WTC11 (cell line): ENCODE results near the gene CNTN5.

Experiments used
- CREB1 ChIP-seq: sonication (generic); formaldehyde crosslinking; IDR thresholded peaks from 2 replicates; pipeline ENCODE4 v1.8.0; 2023; ENCODE audit warnings: mild to moderate bottlenecking, missing genetic modification reagents
- MYBL2 ChIP-seq: sonication (generic); formaldehyde crosslinking; IDR thresholded peaks from 2 replicates; pipeline ENCODE4 v1.8.1; 2023; ENCODE audit warnings: mild to moderate bottlenecking, moderate library complexity, missing genetic modification reagents
- NFATC4 ChIP-seq: fragments of 250-450 bp; sonication (Bioruptor Pico); IDR thresholded peaks from 2 replicates; pipeline ENCODE4 v1.9.0; 2021; ENCODE audit warnings: mild to moderate bottlenecking
- NR2C2 ChIP-seq: sonication (generic); formaldehyde crosslinking; IDR thresholded peaks from 2 replicates; pipeline ENCODE4 v1.8.0; 2022; ENCODE audit warnings: mild to moderate bottlenecking, missing genetic modification reagents
- OVOL2 ChIP-seq: fragments of 250-450 bp; sonication (Bioruptor Pico); IDR thresholded peaks from 2 replicates; pipeline ENCODE4 v1.9.0; 2021; ENCODE audit warnings: mild to moderate bottlenecking, borderline replicate concordance
- SP1 ChIP-seq: sonication (generic); formaldehyde crosslinking; conservative IDR thresholded peaks from 2 replicates; pipeline ENCODE4 v1.8.1; 2022; ENCODE audit warnings: missing genetic modification reagents
- ZNF121 ChIP-seq: sonication (generic); formaldehyde crosslinking; IDR thresholded peaks from 2 replicates; pipeline ENCODE4 v1.8.0; 2023; ENCODE audit warnings: missing genetic modification reagents
- ZNF423 ChIP-seq: fragments of 250-450 bp; sonication (Bioruptor Pico); IDR thresholded peaks from 2 replicates; pipeline ENCODE4 v2.1.2; 2022; ENCODE audit warnings: mild to moderate bottlenecking, moderate library complexity
- TF ChIP-seq, protein P1 (sequence below): fragments of 200-600 bp; IDR thresholded peaks from 2 replicates; pipeline ENCODE4 v1.8.0; 2022; ENCODE audit warnings: antibody characterized with exemption
- TF ChIP-seq, protein P2 (sequence below): sonication (generic); formaldehyde crosslinking; IDR thresholded peaks from 2 replicates; pipeline ENCODE4 v1.8.0; 2023; ENCODE audit warnings: mild to moderate bottlenecking, missing genetic modification reagents
- TF ChIP-seq, protein P3 (sequence below): fragments of 250-450 bp; sonication (Bioruptor Pico); IDR thresholded peaks from 2 replicates; pipeline ENCODE4 v1.9.0; 2021; ENCODE audit warnings: moderate library complexity, mild to moderate bottlenecking, inconsistent platforms, borderline replicate concordance
- TF ChIP-seq, protein P4 (sequence below): sonication (generic); formaldehyde crosslinking; IDR thresholded peaks from 2 replicates; pipeline ENCODE4 v1.8.1; 2022; ENCODE audit warnings: low read depth, mild to moderate bottlenecking, moderate library complexity, missing genetic modification reagents, borderline replicate concordance
- TF ChIP-seq, protein P5 (sequence below): sonication (generic); formaldehyde crosslinking; IDR thresholded peaks from 2 replicates; pipeline ENCODE4 v1.8.0; 2022; ENCODE audit warnings: mild to moderate bottlenecking, missing genetic modification reagents

DNA sequence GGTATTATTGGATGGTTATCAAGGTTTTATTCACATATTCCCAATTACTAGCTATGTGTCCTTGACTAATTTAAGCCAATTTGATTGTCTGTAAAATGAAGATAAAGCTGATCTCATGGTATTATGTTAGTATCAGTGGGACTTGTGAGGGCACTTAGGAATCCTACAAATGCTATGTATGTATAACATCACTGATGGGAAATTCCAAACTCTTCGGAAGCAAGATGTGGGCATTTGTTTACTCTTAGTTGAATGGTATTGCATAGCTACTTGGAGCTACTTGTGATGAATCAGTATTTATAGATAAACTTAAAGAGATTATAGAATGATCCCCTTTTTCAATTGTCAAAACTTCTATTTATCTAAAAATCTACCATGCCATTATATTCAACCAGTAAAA lies 239.9 kb downstream of the CNTN5 start:
- TF ChIP-seq NFATC4 (CRISPR knock-in tag) (no peak), MYBL2 (CRISPR knock-in tag) (no peak), CREB1 (CRISPR knock-in tag) (no peak), ZNF121 (CRISPR knock-in tag) (no peak), SP1 (CRISPR knock-in tag) (no peak), OVOL2 (CRISPR knock-in tag) (no peak), NR2C2 (CRISPR knock-in tag) (no peak), ZNF423 (no peak)
- TF ChIP-seq, protein P1, sequence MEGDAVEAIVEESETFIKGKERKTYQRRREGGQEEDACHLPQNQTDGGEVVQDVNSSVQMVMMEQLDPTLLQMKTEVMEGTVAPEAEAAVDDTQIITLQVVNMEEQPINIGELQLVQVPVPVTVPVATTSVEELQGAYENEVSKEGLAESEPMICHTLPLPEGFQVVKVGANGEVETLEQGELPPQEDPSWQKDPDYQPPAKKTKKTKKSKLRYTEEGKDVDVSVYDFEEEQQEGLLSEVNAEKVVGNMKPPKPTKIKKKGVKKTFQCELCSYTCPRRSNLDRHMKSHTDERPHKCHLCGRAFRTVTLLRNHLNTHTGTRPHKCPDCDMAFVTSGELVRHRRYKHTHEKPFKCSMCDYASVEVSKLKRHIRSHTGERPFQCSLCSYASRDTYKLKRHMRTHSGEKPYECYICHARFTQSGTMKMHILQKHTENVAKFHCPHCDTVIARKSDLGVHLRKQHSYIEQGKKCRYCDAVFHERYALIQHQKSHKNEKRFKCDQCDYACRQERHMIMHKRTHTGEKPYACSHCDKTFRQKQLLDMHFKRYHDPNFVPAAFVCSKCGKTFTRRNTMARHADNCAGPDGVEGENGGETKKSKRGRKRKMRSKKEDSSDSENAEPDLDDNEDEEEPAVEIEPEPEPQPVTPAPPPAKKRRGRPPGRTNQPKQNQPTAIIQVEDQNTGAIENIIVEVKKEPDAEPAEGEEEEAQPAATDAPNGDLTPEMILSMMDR: no peak
- TF ChIP-seq, protein P2, sequence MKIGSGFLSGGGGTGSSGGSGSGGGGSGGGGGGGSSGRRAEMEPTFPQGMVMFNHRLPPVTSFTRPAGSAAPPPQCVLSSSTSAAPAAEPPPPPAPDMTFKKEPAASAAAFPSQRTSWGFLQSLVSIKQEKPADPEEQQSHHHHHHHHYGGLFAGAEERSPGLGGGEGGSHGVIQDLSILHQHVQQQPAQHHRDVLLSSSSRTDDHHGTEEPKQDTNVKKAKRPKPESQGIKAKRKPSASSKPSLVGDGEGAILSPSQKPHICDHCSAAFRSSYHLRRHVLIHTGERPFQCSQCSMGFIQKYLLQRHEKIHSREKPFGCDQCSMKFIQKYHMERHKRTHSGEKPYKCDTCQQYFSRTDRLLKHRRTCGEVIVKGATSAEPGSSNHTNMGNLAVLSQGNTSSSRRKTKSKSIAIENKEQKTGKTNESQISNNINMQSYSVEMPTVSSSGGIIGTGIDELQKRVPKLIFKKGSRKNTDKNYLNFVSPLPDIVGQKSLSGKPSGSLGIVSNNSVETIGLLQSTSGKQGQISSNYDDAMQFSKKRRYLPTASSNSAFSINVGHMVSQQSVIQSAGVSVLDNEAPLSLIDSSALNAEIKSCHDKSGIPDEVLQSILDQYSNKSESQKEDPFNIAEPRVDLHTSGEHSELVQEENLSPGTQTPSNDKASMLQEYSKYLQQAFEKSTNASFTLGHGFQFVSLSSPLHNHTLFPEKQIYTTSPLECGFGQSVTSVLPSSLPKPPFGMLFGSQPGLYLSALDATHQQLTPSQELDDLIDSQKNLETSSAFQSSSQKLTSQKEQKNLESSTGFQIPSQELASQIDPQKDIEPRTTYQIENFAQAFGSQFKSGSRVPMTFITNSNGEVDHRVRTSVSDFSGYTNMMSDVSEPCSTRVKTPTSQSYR (CRISPR knock-in tag): no peak
- TF ChIP-seq, protein P3, sequence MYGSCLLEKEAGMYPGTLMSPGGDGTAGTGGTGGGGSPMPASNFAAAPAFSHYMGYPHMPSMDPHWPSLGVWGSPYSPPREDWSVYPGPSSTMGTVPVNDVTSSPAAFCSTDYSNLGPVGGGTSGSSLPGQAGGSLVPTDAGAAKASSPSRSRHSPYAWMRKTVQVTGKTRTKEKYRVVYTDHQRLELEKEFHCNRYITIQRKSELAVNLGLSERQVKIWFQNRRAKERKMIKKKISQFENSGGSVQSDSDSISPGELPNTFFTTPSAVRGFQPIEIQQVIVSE (CRISPR knock-in tag): no peak
- TF ChIP-seq, protein P4, sequence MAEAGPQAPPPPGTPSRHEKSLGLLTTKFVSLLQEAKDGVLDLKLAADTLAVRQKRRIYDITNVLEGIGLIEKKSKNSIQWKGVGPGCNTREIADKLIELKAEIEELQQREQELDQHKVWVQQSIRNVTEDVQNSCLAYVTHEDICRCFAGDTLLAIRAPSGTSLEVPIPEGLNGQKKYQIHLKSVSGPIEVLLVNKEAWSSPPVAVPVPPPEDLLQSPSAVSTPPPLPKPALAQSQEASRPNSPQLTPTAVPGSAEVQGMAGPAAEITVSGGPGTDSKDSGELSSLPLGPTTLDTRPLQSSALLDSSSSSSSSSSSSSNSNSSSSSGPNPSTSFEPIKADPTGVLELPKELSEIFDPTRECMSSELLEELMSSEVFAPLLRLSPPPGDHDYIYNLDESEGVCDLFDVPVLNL (CRISPR knock-in tag): no peak
- TF ChIP-seq, protein P5, sequence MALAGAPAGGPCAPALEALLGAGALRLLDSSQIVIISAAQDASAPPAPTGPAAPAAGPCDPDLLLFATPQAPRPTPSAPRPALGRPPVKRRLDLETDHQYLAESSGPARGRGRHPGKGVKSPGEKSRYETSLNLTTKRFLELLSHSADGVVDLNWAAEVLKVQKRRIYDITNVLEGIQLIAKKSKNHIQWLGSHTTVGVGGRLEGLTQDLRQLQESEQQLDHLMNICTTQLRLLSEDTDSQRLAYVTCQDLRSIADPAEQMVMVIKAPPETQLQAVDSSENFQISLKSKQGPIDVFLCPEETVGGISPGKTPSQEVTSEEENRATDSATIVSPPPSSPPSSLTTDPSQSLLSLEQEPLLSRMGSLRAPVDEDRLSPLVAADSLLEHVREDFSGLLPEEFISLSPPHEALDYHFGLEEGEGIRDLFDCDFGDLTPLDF: no peak
